Measurements from ENCODE around the gene CLEC16A. TPM values are rescaled to one million over a fixed set of nuclear protein-coding genes. Genes with fewer than 3 reads are reported as not detected.

The CLEC16A gene
- total and polyA plus RNA-seq, 7 experiments from 2014 or later: 14.7 to 38.2 (median 31.8) TPM

GRCh38 chr16:11175106-11175786 is 230.9 kb downstream of the CLEC16A start:
- no peak for DNase-seq
- no peaks in the 10 kb centered on the region for H3K9me3 Mint-ChIP-seq
- intact Hi-C loops (cut with micrococcal nuclease): no loop called here
- H3K9me3 ChIP-seq (ENCODE audit: control insufficient read depth in 2 of 3, low read length in 3 of 3): no peaks in the 10 kb centered on the region
- H3K27ac ChIP-seq (ENCODE audit: low read depth, low read length): no peak overlapping the region
- ChIA-PET CTCF (no interaction called here), POLR2A (no interaction called here)
- ATAC-seq: no peak
- H3K4me1 ChIP-seq (ENCODE audit: control insufficient read depth in 2 of 2, insufficient read depth in 2 of 2, low read length in 2 of 2): no peaks in the 10 kb centered on the region
- H3K4me3 Mint-ChIP-seq: peak overlapping the region in 1 of 10 donors; percentile 11
- peaks cover 0 to 44% (median 0%) of the 10 kb centered on the region in 3 experiments for H3K36me3 ChIP-seq (ENCODE audit: control insufficient read depth in 2 of 3, insufficient read depth in 3 of 3, low read length in 3 of 3)
- no peak overlapping the region for H3K4me3 ChIP-seq (ENCODE audit: low read length)
- H3K27me3 Mint-ChIP-seq: no peaks in the 10 kb centered on the region
- H3K27ac Mint-ChIP-seq: peak overlapping the region; percentile 39 to 79 (median 60)
- no peaks in the 10 kb centered on the region for H3K27me3 ChIP-seq (ENCODE audit: control insufficient read depth in 2 of 2, insufficient read depth in 2 of 2, low read length in 2 of 2)
- H3K4me1 Mint-ChIP-seq: peaks cover 4 to 52% (median 13%) of the 10 kb centered on the region in 7 donors
- peaks cover 6 to 54% (median 26%) of the 10 kb centered on the region in 5 donors for H3K36me3 Mint-ChIP-seq

- no peak for ATAC-seq
- H3K4me1 Mint-ChIP-seq: peaks cover 4 to 52% (median 13%) of the 10 kb centered on the region in 7 donors
- H3K36me3 Mint-ChIP-seq: peaks cover 6 to 53% (median 30%) of the 10 kb centered on the region in 5 donors
Measured at GRCh38 chr16:11175787-11176341, 231.5 kb downstream of the CLEC16A start.

GRCh38 chr16:11177578-11178160 is 233.3 kb downstream of the CLEC16A start:
- Histone ChIP-seq H3K27me3 (ENCODE audit: control insufficient read depth in 2 of 2, insufficient read depth in 2 of 2, low read length in 2 of 2) (no peaks in the 10 kb centered on the region), H3K36me3 (ENCODE audit: control insufficient read depth in 2 of 3, insufficient read depth in 3 of 3, low read length in 3 of 3) (peaks cover 0 to 40% (median 0%) of the 10 kb centered on the region in 3 experiments), H3K4me3 (ENCODE audit: low read length) (no peak overlapping the region), H3K4me1 (ENCODE audit: control insufficient read depth in 2 of 2, insufficient read depth in 2 of 2, low read length in 2 of 2) (no peaks in the 10 kb centered on the region), H3K9me3 (ENCODE audit: control insufficient read depth in 2 of 3, low read length in 3 of 3) (no peaks in the 10 kb centered on the region), H3K27ac (ENCODE audit: low read depth, low read length) (no peak overlapping the region)
- Mint-ChIP-seq H3K4me3 (no peak overlapping the region), H3K9me3 (no peaks in the 10 kb centered on the region), H3K4me1 (peaks cover 4 to 52% (median 13%) of the 10 kb centered on the region in 7 donors), H3K36me3 (peaks cover 6 to 48% (median 26%) of the 10 kb centered on the region in 5 donors), H3K27me3 (no peaks in the 10 kb centered on the region), H3K27ac (peak overlapping the region in 1 of 9 donors; percentile 78)
- POLR2A ChIA-PET: no interaction called here
- CTCF ChIA-PET: no interaction called here
- no peak for DNase-seq
- ATAC-seq: no peak
- intact Hi-C loops (cut with micrococcal nuclease): no loop called here

More at GRCh38 chr16:11175787-11176341, 231.5 kb downstream of the CLEC16A start:
- no peaks in the 10 kb centered on the region for H3K9me3 Mint-ChIP-seq
- H3K9me3 ChIP-seq (ENCODE audit: control insufficient read depth in 2 of 3, low read length in 3 of 3): no peaks in the 10 kb centered on the region
- no peak overlapping the region for H3K4me3 ChIP-seq (ENCODE audit: low read length)
- intact Hi-C loops (cut with micrococcal nuclease): no loop called here
- no peaks in the 10 kb centered on the region for H3K27me3 ChIP-seq (ENCODE audit: control insufficient read depth in 2 of 2, insufficient read depth in 2 of 2, low read length in 2 of 2)
- no peak overlapping the region for H3K27ac ChIP-seq (ENCODE audit: low read depth, low read length)
- H3K4me1 ChIP-seq (ENCODE audit: control insufficient read depth in 2 of 2, insufficient read depth in 2 of 2, low read length in 2 of 2): no peaks in the 10 kb centered on the region
- no peaks in the 10 kb centered on the region for H3K27me3 Mint-ChIP-seq
- peak overlapping the region in 8 of 9 donors; percentile 15 to 78 (median 50) for H3K27ac Mint-ChIP-seq
- ChIA-PET CTCF (no interaction called here), POLR2A (no interaction called here)
- peak in 1 of 9 donors; percentile 35 for DNase-seq
- H3K36me3 ChIP-seq (ENCODE audit: control insufficient read depth in 2 of 3, insufficient read depth in 3 of 3, low read length in 3 of 3): peaks cover 0 to 46% (median 0%) of the 10 kb centered on the region in 3 experiments
- peak overlapping the region in 1 of 10 donors; percentile 21 for H3K4me3 Mint-ChIP-seq

- Histone ChIP-seq H3K9me3 (ENCODE audit: control insufficient read depth in 2 of 3, low read length in 3 of 3) (no peaks in the 10 kb centered on the region), H3K36me3 (ENCODE audit: control insufficient read depth in 2 of 3, insufficient read depth in 3 of 3, low read length in 3 of 3) (peaks cover 0 to 35% (median 0%) of the 10 kb centered on the region in 3 experiments), H3K4me1 (ENCODE audit: control insufficient read depth in 2 of 2, insufficient read depth in 2 of 2, low read length in 2 of 2) (no peaks in the 10 kb centered on the region), H3K4me3 (ENCODE audit: low read length) (no peak overlapping the region), H3K27me3 (ENCODE audit: control insufficient read depth in 2 of 2, insufficient read depth in 2 of 2, low read length in 2 of 2) (no peaks in the 10 kb centered on the region), H3K27ac (ENCODE audit: low read depth, low read length) (no peak overlapping the region)
- intact Hi-C loops (cut with micrococcal nuclease): no loop called here
- Mint-ChIP-seq H3K4me3 (no peak overlapping the region), H3K4me1 (peaks cover 4 to 52% (median 13%) of the 10 kb centered on the region in 7 donors), H3K9me3 (no peaks in the 10 kb centered on the region), H3K36me3 (peaks cover 6 to 42% (median 26%) of the 10 kb centered on the region in 5 donors), H3K27me3 (no peaks in the 10 kb centered on the region), H3K27ac (no peak overlapping the region)
- ATAC-seq: no peak
- CTCF ChIA-PET: no interaction called here
- DNase-seq: no peak
- POLR2A ChIA-PET: no interaction called here
Measured at GRCh38 chr16:11178424-11178823, 234.1 kb downstream of the CLEC16A start.

- peak overlapping the region in 1 of 9 donors; percentile 52 for H3K27ac Mint-ChIP-seq
- H3K27ac ChIP-seq (ENCODE audit: low read depth, low read length): no peak overlapping the region
- no peaks in the 10 kb centered on the region for H3K9me3 ChIP-seq (ENCODE audit: control insufficient read depth in 2 of 3, low read length in 3 of 3)
- DNase-seq (no peak), ATAC-seq (no peak)
- intact Hi-C loops (cut with micrococcal nuclease): no loop called here
- no peaks in the 10 kb centered on the region for H3K9me3 Mint-ChIP-seq
- ChIA-PET CTCF (no interaction called here), POLR2A (interaction anchor here (1.0 kb wide), 1 partner anchor 45 kb away, joined by 3 read pairs; no protein-coding TSS in a partner anchor)
- H3K36me3 ChIP-seq (ENCODE audit: control insufficient read depth in 2 of 3, insufficient read depth in 3 of 3, low read length in 3 of 3): peaks cover 0 to 28% (median 0%) of the 10 kb centered on the region in 3 experiments
- no peaks in the 10 kb centered on the region for H3K27me3 Mint-ChIP-seq
- peaks cover 0 to 30% (median 18%) of the 10 kb centered on the region in 5 donors for H3K36me3 Mint-ChIP-seq
- no peak overlapping the region for H3K4me3 Mint-ChIP-seq
- H3K4me1 ChIP-seq (ENCODE audit: control insufficient read depth in 2 of 2, insufficient read depth in 2 of 2, low read length in 2 of 2): no peaks in the 10 kb centered on the region
- peaks cover 4 to 56% (median 14%) of the 10 kb centered on the region in 7 donors for H3K4me1 Mint-ChIP-seq
- no peaks in the 10 kb centered on the region for H3K27me3 ChIP-seq (ENCODE audit: control insufficient read depth in 2 of 2, insufficient read depth in 2 of 2, low read length in 2 of 2)
- no peak overlapping the region for H3K4me3 ChIP-seq (ENCODE audit: low read length)
Measured at GRCh38 chr16:11179574-11179973, 235.2 kb downstream of the CLEC16A start.

GRCh38 chr16:11180489-11180888 is 236.1 kb downstream of the CLEC16A start:
- Mint-ChIP-seq H3K4me3 (peak overlapping the region in 1 of 10 donors; percentile 66), H3K4me1 (peaks cover 3 to 53% (median 9%) of the 10 kb centered on the region in 7 donors), H3K27me3 (no peaks in the 10 kb centered on the region), H3K36me3 (peaks cover 0 to 22% (median 11%) of the 10 kb centered on the region in 5 donors), H3K27ac (peak overlapping the region in 2 of 9 donors; percentile 66 to 68), H3K9me3 (no peaks in the 10 kb centered on the region)
- intact Hi-C loops (cut with micrococcal nuclease): loop anchor here in 1 of 2 donors (5.0 kb wide), 1 partner anchor 52 kb away; no protein-coding TSS in a partner anchor
- Histone ChIP-seq H3K4me3 (ENCODE audit: low read length) (no peak overlapping the region), H3K4me1 (ENCODE audit: control insufficient read depth in 2 of 2, insufficient read depth in 2 of 2, low read length in 2 of 2) (no peaks in the 10 kb centered on the region), H3K27ac (ENCODE audit: low read depth, low read length) (no peak overlapping the region), H3K27me3 (ENCODE audit: control insufficient read depth in 2 of 2, insufficient read depth in 2 of 2, low read length in 2 of 2) (no peaks in the 10 kb centered on the region), H3K9me3 (ENCODE audit: control insufficient read depth in 2 of 3, low read length in 3 of 3) (no peaks in the 10 kb centered on the region), H3K36me3 (ENCODE audit: control insufficient read depth in 2 of 3, insufficient read depth in 3 of 3, low read length in 3 of 3) (peaks cover 0 to 28% (median 0%) of the 10 kb centered on the region in 3 experiments)
- POLR2A ChIA-PET: interaction anchor here (1.0 kb wide), 1 partner anchor 44 kb away, joined by 3 read pairs; no protein-coding TSS in a partner anchor
- CTCF ChIA-PET: no interaction called here
- peak; percentile 50 for ATAC-seq
- DNase-seq: no peak
